HEK293 (cell line): Measurements from ENCODE around the gene NMRK2.

Experiments
- CTCF ChIP-seq: fragments of 450-650 bp; formaldehyde crosslinking; IDR thresholded peaks from 2 replicates; pipeline ENCODE4 v1.5.1; 2016; ENCODE audit warnings: missing biosample characterization, missing genetic modification characterization
- KLF8 ChIP-seq: fragments of 450-650 bp; formaldehyde crosslinking; IDR thresholded peaks from 2 replicates; pipeline ENCODE4 v1.5.1; 2016; ENCODE audit warnings: missing biosample characterization, missing genetic modification characterization
- PATZ1 ChIP-seq: fragments of 450-650 bp; formaldehyde crosslinking; IDR thresholded peaks from 2 replicates; pipeline ENCODE4 v1.5.1; 2016; ENCODE audit warnings: missing biosample characterization, missing genetic modification characterization
- PBX3 ChIP-seq: sonication (generic); formaldehyde crosslinking; IDR thresholded peaks from 2 replicates; pipeline ENCODE4 v1.8.1; 2022; ENCODE audit warnings: mild to moderate bottlenecking, moderate library complexity, missing genetic modification reagents
- PRDM6 ChIP-seq: fragments of 450-650 bp; formaldehyde crosslinking; IDR thresholded peaks from 2 replicates; pipeline ENCODE4 v1.5.1; 2017; ENCODE audit warnings: missing biosample characterization, missing genetic modification characterization
- REST ChIP-seq: fragments of 450-650 bp; formaldehyde crosslinking; IDR thresholded peaks from 2 replicates; pipeline ENCODE4 v1.5.1; 2016; ENCODE audit warnings: missing biosample characterization, missing genetic modification characterization
- SCRT2 ChIP-seq: fragments of 450-650 bp; formaldehyde crosslinking; IDR thresholded peaks from 2 replicates; pipeline ENCODE4 v1.5.1; 2016; ENCODE audit warnings: missing biosample characterization, missing genetic modification characterization
- SP7 ChIP-seq: fragments of 450-650 bp; formaldehyde crosslinking; IDR thresholded peaks from 2 replicates; pipeline ENCODE4 v1.5.1; 2016; ENCODE audit warnings: missing biosample characterization, missing genetic modification characterization
- YY2 ChIP-seq: fragments of 450-650 bp; formaldehyde crosslinking; IDR thresholded peaks from 2 replicates; pipeline ENCODE4 v1.5.1; 2016; ENCODE audit warnings: missing biosample characterization, missing genetic modification characterization
- ZBTB1 ChIP-seq: fragments of 450-650 bp; formaldehyde crosslinking; IDR thresholded peaks from 2 replicates; pipeline ENCODE4 v1.5.1; 2016; ENCODE audit warnings: missing biosample characterization, missing genetic modification characterization
- ZNF114 ChIP-seq: fragments of 450-650 bp; formaldehyde crosslinking; IDR thresholded peaks from 2 replicates; pipeline ENCODE4 v1.5.0; 2017; ENCODE audit warnings: missing biosample characterization, missing genetic modification characterization
- ZNF19 ChIP-seq: fragments of 450-650 bp; formaldehyde crosslinking; IDR thresholded peaks from 2 replicates; pipeline ENCODE4; 2016; ENCODE audit warnings: missing biosample characterization, missing genetic modification characterization, low read depth
- ZNF280C ChIP-seq: fragments of 450-650 bp; formaldehyde crosslinking; IDR thresholded peaks from 2 replicates; pipeline ENCODE4 v1.5.1; 2016; ENCODE audit warnings: missing biosample characterization, missing genetic modification characterization
- ZNF473 ChIP-seq: fragments of 450-650 bp; formaldehyde crosslinking; IDR thresholded peaks from 2 replicates; pipeline ENCODE4 v1.5.1; 2017; ENCODE audit warnings: missing biosample characterization, missing genetic modification characterization
- ZNF48 ChIP-seq: fragments of 450-650 bp; formaldehyde crosslinking; IDR thresholded peaks from 2 replicates; pipeline ENCODE4 v1.5.1; 2016; ENCODE audit warnings: missing biosample characterization, missing genetic modification characterization
- ZNF596 ChIP-seq: fragments of 450-650 bp; IDR thresholded peaks from 2 replicates; pipeline ENCODE4 v1.5.0; 2018; ENCODE audit warnings: missing biosample characterization, mild to moderate bottlenecking, missing genetic modification characterization, moderate library complexity
- ZNF621 ChIP-seq: fragments of 450-650 bp; formaldehyde crosslinking; IDR thresholded peaks from 2 replicates; pipeline ENCODE4 v1.5.1; 2017; ENCODE audit warnings: missing biosample characterization, missing genetic modification characterization
- ZNF626 ChIP-seq: fragments of 450-650 bp; sonication (Bioruptor Pico); formaldehyde crosslinking; IDR thresholded peaks from 2 replicates; pipeline ENCODE4 v1.5.1; 2018; ENCODE audit warnings: missing biosample characterization, missing genetic modification characterization, inconsistent platforms
- ZNF639 ChIP-seq: fragments of 450-650 bp; formaldehyde crosslinking; IDR thresholded peaks from 2 replicates; pipeline ENCODE4 v1.5.1; 2016; ENCODE audit warnings: missing biosample characterization, missing genetic modification characterization
- ZNF658 ChIP-seq: fragments of 450-650 bp; formaldehyde crosslinking; IDR thresholded peaks from 2 replicates; pipeline ENCODE4; 2016; ENCODE audit warnings: missing biosample characterization, missing genetic modification characterization
- ZNF777 ChIP-seq: fragments of 450-650 bp; formaldehyde crosslinking; IDR thresholded peaks from 2 replicates; pipeline ENCODE4 v1.5.1; 2017; ENCODE audit warnings: missing biosample characterization, missing genetic modification characterization, borderline replicate concordance
- ZNF830 ChIP-seq: fragments of 450-650 bp; IDR thresholded peaks from 2 replicates; pipeline ENCODE4 v1.5.0; 2018; ENCODE audit warnings: missing biosample characterization, missing genetic modification characterization, low read depth, mild to moderate bottlenecking, moderate library complexity
- ZSCAN5A ChIP-seq: fragments of 450-650 bp; formaldehyde crosslinking; IDR thresholded peaks from 2 replicates; pipeline ENCODE4 v1.5.1; 2016; ENCODE audit warnings: missing biosample characterization, missing genetic modification characterization

The NMRK2 gene

GRCh38 chr19:3968556-3969434, 35.9 kb downstream of the NMRK2 start (continued):
- no peak for TF ChIP-seq YY2 (tag by site-specific recombination)
- TF ChIP-seq ZNF777 = no peak
- no peak for TF ChIP-seq ZSCAN5A (tag by site-specific recombination)
- TF ChIP-seq PATZ1 (tag by site-specific recombination) = peak; percentile 93
- TF ChIP-seq ZBTB1 (tag by site-specific recombination) = no peak
- TF ChIP-seq ZNF114 (tag by site-specific recombination) = no peak
- TF ChIP-seq ZNF473 (tag by site-specific recombination) = no peak
- TF ChIP-seq KLF8 = peak; percentile 79
- no peak for TF ChIP-seq ZNF48
- TF ChIP-seq ZNF830 (tag by site-specific recombination) = no peak
- TF ChIP-seq PBX3 = no peak
- TF ChIP-seq ZNF626 (tag by site-specific recombination) = no peak
- no peak for TF ChIP-seq ZNF596
- TF ChIP-seq ZNF658 (tag by site-specific recombination) = no peak
- no peak for TF ChIP-seq ZNF280C
- TF ChIP-seq PRDM6 (tag by site-specific recombination) = no peak; the same call in 1 of the 2 replicates
- no peak for TF ChIP-seq REST (tag by site-specific recombination)
- TF ChIP-seq ZNF621 (tag by site-specific recombination) = no peak
- no peak; the same call in 1 of the 2 replicates for TF ChIP-seq ZNF639 (tag by site-specific recombination)
- TF ChIP-seq CTCF = no peak
- TF ChIP-seq SP7 (tag by site-specific recombination) = peak; percentile 88
- no peak for TF ChIP-seq ZNF19 (tag by site-specific recombination)
- no peak; the same call in 1 of the 2 replicates for TF ChIP-seq SCRT2
